ENCODE data around the gene KRT35. TPM values are rescaled to one million over a fixed set of nuclear protein-coding genes. Genes with fewer than 3 reads are reported as not detected.

The KRT35 gene
- total RNA-seq, 2 donors from 2014 or later = not detected

DNA sequence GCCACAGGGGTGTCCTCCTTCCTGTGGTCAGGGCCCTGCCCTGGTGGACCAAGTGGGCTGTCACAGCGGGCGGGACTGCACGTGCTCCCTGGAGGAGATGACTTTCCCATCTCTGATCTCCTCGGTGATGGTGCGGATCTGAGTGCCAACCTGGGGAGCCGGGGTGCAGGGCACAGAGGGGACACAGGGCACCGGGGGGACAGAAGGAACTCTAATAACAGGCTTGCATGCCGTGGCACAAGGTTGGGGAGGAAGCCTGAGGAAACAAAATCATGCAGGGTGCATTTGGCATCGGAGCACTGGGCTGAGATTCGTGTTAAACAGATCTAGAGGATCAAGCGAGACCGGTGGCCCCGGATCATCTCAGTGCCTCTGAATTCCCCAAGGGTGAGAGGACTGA is 5.4 kb upstream of the KRT35 start:
- H3K4me1 Mint-ChIP-seq = no peaks in the 10 kb centered on the region
- H3K27ac Mint-ChIP-seq = no peak overlapping the region
- no peak for ATAC-seq (replicated peaks)
- H3K27me3 Mint-ChIP-seq = no peaks in the 10 kb centered on the region
- H3K9me3 Mint-ChIP-seq = no peaks in the 10 kb centered on the region
- H3K36me3 Mint-ChIP-seq (ENCODE audit: low read depth) = no peaks in the 10 kb centered on the region
- no peak overlapping the region for H3K4me3 Mint-ChIP-seq

DNA sequence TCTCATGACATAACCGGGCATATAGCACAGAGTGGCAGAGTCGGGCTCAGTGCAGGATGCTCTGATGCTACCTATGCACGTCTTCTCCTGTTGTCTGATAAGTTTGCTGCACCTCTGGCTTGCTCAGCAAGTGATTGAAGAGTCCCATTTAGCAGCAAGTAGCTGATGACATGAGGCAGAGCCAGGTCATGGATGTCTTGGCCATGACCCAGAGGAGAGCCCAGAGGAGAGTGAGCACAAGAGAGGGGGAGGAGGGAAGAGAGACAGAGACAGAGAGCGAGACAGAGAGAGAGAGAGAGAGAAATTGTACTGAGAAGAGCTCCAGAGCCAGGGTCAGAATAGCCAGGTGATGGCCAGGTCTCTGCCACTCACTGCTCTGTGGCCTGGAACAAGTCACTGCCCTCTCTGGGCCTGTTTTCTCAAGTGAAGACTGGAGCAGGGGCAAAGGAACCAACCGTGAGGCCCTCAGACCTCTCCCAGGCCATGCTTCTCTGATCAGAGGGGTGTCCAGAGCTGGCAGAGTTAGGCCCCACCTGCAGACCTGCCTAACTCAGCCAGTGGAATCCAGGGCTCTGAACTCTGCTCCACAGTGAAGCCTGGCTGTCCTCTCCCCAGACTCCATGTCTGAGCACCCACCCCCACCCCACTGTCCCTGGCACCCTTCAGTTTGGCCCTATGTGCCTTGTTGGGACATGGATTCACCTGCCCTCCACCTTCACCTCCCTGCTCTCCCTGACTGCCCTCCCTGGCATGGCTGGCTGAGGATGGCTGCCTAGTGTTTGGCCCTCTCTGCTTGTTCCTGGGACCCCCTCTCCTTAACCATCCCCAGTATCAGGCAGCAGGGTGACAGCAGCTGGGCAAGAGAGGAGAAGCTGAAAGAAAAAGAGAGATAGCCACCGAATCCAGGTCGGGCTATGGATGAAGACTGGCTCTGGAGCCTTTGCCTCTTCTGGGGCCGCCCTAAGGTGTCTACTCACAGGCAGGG is 4.3 kb upstream of the KRT35 start:
- ATAC-seq (replicated peaks) = no peak
- no peaks in the 10 kb centered on the region for H3K36me3 Mint-ChIP-seq (ENCODE audit: low read depth)
- H3K27me3 Mint-ChIP-seq = no peaks in the 10 kb centered on the region
- H3K4me1 Mint-ChIP-seq = no peaks in the 10 kb centered on the region
- H3K4me3 Mint-ChIP-seq = no peak overlapping the region
- peak overlapping the region; percentile 26 for H3K27ac Mint-ChIP-seq
- no peaks in the 10 kb centered on the region for H3K9me3 Mint-ChIP-seq

DNA sequence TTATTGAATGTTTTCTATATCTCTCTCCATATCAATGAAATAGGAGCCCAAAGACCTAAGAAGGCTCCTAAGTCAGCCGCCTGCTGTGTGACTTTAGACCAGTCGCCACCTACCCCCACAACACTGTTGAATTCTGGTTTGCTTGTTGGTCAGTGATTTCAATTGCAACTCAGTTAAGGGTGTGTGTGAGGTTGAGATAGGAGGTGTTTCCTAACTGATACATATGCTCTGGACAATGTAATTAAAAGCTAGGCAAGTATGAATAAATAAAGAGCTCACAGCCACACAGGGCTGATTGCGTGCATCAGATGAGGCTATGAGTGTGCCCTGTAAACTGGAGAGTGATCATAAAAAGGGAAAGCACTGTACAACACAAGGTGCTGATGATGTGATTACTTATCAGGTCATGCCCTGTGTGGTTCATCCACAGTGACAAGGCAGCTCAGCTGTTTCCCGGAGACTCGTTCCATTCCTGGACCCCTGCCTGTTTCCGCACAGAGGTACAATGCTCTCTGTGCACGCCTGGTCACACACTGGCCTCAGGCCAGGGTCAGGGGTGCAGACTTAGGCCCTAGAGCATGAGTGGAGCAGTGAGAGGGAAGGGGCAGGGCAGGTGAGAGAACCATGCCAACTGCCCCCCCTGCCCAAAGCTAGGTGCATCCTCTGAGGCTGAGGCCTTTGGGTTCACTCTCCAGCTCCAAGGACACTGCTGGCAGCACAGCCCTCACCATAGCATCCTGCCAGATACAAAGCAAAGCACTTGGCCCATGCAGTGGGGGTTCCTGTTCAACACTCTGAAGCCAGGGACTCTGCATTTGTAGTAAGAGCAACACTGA is 3.3 kb upstream of the KRT35 start:
- H3K9me3 Mint-ChIP-seq = no peaks in the 10 kb centered on the region

DNA sequence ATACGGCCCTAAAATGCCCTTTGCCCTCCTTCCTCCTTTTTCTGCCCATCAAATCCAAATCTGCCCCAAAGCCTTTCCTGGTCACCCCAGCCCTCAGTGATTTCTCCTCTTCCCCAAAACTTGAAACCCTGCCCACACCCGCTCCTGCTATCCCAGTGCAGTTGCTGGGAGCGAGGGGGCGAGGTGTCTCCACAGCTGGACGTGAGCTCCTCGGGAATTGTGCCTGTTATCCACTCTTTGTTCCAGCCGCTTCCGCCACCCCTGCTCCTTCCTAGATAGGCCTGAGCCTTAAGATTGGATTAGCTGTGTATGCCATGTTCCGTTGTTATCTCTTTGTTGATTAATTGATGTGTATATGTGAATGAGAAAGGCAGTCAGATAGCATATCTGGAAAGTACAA is 2.6 kb upstream of the KRT35 start:
- Mint-ChIP-seq H3K4me1 (no peaks in the 10 kb centered on the region), H3K27ac (no peak overlapping the region), H3K36me3 (ENCODE audit: low read depth) (no peaks in the 10 kb centered on the region), H3K27me3 (no peaks in the 10 kb centered on the region), H3K9me3 (no peaks in the 10 kb centered on the region), H3K4me3 (no peak overlapping the region)
- no peak for ATAC-seq (replicated peaks)

More for the DNA sequence above, 3.3 kb upstream of the KRT35 start:
- H3K4me1 Mint-ChIP-seq = no peaks in the 10 kb centered on the region
- H3K27ac Mint-ChIP-seq = peak overlapping the region; percentile 26
- no peak for ATAC-seq (replicated peaks)
- H3K4me3 Mint-ChIP-seq = no peak overlapping the region
- no peaks in the 10 kb centered on the region for H3K27me3 Mint-ChIP-seq
- no peaks in the 10 kb centered on the region for H3K36me3 Mint-ChIP-seq (ENCODE audit: low read depth)

DNA sequence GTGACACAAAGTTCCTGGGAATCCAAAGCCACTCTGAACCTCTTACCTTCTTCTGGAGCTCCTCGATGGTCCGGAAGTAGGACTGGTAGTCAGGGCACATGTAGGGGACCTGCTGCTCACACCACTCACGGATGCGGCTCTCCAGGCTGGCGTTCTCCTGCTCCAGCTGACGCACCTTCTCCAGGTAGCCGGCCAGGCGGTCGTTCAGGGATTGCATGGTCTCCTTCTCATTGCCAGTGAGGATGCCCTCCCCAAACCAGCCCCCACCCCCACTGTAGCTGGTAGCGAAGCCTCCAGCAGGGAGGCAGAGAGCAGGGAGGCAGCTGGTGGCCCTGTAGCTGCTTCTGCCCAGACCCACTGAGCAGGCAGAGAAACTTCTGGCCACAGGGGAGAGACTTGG is 370 bp downstream of the KRT35 start:
- Mint-ChIP-seq H3K27ac (no peak overlapping the region), H3K9me3 (no peaks in the 10 kb centered on the region), H3K36me3 (ENCODE audit: low read depth) (no peaks in the 10 kb centered on the region), H3K4me1 (no peaks in the 10 kb centered on the region), H3K4me3 (no peak overlapping the region), H3K27me3 (no peaks in the 10 kb centered on the region)
- ATAC-seq (replicated peaks) = no peak

DNA sequence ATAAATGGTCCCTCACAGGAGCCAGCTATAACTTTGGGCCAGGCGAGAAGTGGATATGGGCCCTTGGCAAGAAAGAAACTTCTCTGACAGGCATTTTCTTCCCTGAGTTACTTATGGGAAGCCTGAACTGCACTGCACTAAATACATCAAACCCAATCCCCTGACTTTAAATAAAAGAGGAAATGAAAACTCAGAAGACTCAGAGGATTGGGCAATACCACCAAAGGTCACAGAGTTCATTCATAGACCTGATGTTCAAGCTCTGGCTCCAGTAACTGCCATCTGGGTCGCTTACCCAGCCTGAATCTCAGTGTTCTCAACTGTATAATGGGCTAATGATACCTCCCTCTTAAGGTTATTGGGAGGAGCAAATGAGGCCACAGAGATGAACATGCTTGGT is 815 bp downstream of the KRT35 start:
- Mint-ChIP-seq H3K4me1 (no peaks in the 10 kb centered on the region), H3K27ac (no peak overlapping the region), H3K9me3 (no peaks in the 10 kb centered on the region), H3K27me3 (no peaks in the 10 kb centered on the region), H3K4me3 (no peak overlapping the region), H3K36me3 (ENCODE audit: low read depth) (no peaks in the 10 kb centered on the region)
- ATAC-seq (replicated peaks) = no peak

DNA sequence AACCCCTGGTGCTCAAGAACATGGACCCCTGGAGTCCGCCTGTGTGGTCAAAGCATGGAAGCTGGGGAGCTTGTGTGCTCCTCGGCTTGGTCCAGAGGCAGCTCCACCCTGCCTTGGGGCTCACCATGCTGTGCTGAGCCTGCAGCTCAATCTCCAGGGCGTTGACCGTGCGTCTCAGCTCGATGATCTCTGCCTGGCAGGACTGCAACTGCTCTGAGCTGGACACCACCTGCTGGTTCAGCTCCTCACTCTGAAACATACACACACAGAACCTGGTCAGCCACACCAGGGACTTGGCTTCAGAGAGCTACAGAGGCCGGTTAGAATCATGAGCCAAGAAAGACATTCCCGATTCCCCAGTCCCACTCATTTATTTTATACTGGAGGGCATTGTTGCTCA is 2.7 kb downstream of the KRT35 start:
- no peak overlapping the region for H3K27ac Mint-ChIP-seq
- H3K27me3 Mint-ChIP-seq = no peaks in the 10 kb centered on the region
- no peaks in the 10 kb centered on the region for H3K4me1 Mint-ChIP-seq
- H3K9me3 Mint-ChIP-seq = no peaks in the 10 kb centered on the region
- no peak for ATAC-seq (replicated peaks)
- H3K36me3 Mint-ChIP-seq (ENCODE audit: low read depth) = no peaks in the 10 kb centered on the region
- H3K4me3 Mint-ChIP-seq = no peak overlapping the region

DNA sequence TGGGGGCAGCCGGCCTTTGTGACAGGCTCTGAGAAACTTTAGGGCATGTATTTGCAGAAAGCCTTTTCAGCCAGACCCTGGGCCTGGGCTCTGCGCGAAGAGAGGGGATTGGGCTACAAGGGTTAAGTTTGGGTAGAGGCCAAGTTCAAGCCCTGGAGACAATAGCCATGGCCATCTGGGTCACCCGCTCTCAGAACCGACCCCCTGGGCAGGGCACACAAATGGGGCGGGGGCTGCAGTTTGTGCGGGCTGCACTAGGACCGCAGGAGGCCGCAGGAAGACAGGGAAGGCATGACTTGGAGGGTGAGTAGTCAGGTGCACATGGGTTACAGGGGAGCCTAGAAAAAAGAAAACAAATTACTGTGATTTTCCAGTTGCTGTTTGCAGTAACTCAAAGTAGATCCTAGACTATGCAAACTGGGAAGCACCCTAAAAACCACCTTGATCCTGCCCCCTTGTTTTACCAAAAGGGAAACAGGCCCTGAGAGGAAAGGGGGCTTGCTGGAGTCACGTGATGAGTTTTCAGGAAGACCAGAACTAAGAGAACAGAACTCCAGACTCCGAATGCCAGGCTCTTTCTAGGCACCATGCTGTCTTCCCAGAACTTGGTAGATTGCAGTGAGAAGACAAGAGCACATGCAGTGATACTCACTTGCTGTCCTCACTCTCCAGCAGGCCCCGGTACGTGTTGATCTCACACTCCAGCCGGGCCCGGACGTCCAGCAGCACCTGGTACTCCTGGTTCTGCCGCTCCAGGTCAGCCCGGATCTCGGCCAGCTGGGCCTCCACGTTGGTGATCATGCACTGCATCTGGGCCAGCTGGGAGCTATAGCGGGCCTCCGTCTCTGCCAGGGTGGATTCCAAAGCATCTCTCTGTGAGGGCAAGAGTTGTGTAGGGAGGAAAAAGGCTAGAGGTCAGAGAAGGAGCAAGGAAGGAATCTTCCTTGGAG is 3.8 kb downstream of the KRT35 start:
- no peaks in the 10 kb centered on the region for H3K36me3 Mint-ChIP-seq (ENCODE audit: low read depth)
- H3K9me3 Mint-ChIP-seq = no peaks in the 10 kb centered on the region
- H3K27me3 Mint-ChIP-seq = no peaks in the 10 kb centered on the region
- no peaks in the 10 kb centered on the region for H3K4me1 Mint-ChIP-seq
- no peak overlapping the region for H3K4me3 Mint-ChIP-seq
- no peak overlapping the region for H3K27ac Mint-ChIP-seq
- no peak for ATAC-seq (replicated peaks)

DNA sequence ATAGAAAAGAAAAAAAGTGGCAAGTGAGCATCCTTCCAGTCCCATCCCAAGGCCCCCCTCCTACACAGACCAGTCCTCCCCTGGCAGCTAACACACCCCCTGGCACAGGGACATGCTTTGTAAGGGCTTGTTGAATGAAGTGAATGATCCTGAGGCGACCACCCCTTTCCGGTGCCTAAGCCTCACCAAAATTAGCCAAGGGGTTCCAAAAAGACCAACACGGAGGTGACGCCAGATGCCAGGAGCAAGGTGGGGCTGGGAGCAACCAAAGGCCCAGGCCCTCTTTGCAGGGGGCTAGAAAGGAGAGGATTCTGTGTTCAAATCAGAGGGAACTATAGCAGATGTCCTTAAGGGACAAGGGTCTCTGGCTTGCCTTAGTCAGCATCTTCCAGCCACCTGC is 5.5 kb downstream of the KRT35 start:
- H3K4me3 Mint-ChIP-seq = no peak overlapping the region
- no peak overlapping the region for H3K27ac Mint-ChIP-seq
- no peaks in the 10 kb centered on the region for H3K9me3 Mint-ChIP-seq
- H3K4me1 Mint-ChIP-seq = no peaks in the 10 kb centered on the region
- H3K27me3 Mint-ChIP-seq = no peaks in the 10 kb centered on the region
- H3K36me3 Mint-ChIP-seq (ENCODE audit: low read depth) = no peaks in the 10 kb centered on the region
- ATAC-seq (replicated peaks) = no peak

DNA sequence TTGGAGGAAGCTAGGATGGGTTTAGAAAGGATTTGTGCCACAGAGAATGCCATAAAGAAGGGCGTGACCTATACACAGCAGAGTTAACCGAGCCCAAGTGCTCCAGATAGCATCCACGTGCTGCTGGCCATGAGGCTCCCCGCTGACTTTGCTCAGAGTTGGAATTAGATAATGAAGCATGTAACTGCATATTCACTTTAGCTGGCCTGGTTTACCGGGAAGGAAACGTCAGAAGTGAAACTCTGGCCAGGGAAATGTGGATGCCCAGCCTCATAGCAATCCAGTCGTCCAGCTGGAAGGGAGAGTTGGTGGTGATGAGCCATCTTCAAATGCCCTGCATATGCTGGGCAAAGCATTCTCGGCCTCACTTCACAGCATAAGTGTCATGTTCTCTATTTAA is 6.1 kb downstream of the KRT35 start:
- ATAC-seq (replicated peaks) = no peak
- no peaks in the 10 kb centered on the region for H3K27me3 Mint-ChIP-seq
- no peak overlapping the region for H3K4me3 Mint-ChIP-seq
- H3K4me1 Mint-ChIP-seq = no peaks in the 10 kb centered on the region
- no peaks in the 10 kb centered on the region for H3K9me3 Mint-ChIP-seq
- H3K36me3 Mint-ChIP-seq (ENCODE audit: low read depth) = no peaks in the 10 kb centered on the region
- H3K27ac Mint-ChIP-seq = no peak overlapping the region

DNA sequence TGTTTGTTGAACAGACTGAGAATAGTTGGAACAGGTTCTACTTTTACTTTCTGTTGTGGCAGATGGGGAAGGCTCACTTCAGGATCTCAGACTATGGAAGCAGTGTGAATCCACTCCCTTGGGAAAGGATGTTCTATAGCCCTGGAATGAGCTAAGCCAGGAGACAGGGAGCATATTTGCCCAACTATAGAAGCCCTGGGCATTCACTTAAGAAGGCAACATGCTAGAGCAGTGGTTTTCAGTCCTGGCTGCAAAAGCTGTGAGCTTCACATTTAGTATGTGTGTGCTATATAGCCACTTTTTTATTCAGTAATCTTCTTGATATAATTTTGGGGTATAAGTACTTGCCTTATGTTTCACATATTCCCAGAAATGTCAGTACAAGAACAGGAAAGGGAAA is 12.6 kb downstream of the KRT35 start:
- Mint-ChIP-seq H3K4me1 (no peaks in the 10 kb centered on the region), H3K27me3 (no peaks in the 10 kb centered on the region), H3K9me3 (peaks cover 4% of the 10 kb centered on the region), H3K4me3 (no peak overlapping the region), H3K27ac (no peak overlapping the region), H3K36me3 (ENCODE audit: low read depth) (no peaks in the 10 kb centered on the region)
- ATAC-seq (replicated peaks) = no peak

DNA sequence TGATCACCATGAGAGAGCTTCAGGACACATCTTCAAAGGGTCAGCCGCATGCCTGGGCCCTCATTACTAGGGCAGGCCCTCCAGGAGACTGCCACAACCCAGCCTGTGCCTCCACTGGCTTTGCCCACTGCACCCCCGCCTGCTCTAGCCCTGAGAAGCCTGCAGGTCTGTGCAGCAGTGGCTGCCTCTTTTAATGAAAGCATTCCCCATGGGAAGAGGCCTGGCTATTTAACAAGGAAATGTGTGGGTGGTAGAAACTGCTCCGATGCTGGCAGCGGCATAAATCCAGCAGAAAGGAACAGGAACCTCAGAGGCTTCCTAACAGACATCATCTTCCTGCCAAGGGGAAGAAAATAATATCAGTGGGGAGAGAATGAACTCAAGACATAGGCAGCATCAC is 13.4 kb downstream of the KRT35 start:
- ATAC-seq (replicated peaks) = no peak
- Mint-ChIP-seq H3K4me1 (no peaks in the 10 kb centered on the region), H3K27me3 (no peaks in the 10 kb centered on the region), H3K4me3 (no peak overlapping the region), H3K9me3 (peaks cover 4% of the 10 kb centered on the region), H3K27ac (no peak overlapping the region), H3K36me3 (ENCODE audit: low read depth) (no peaks in the 10 kb centered on the region)

DNA sequence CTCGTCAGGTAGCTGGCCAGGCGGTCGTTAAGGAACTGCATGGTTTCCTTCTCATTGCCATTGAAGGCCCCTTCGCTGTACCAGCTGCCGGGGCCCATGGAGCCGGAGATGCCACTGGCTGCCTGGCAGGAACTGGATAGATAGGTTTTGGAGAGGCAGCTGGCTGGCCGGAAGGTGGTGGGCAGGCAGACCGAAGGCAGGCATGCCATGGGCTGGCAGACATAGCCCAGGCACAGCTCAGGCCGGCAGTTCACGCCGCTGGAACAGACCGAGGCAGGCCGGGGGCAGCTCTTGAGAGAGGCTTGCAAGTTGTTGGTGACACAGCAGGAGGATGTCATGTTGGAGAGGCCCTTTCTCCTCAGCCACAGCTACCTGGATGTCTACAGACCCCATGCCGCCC is 14.0 kb downstream of the KRT35 start, which contains the start of gene KRT32:
TSS of gene KRT32 (minus strand) at position 399 of the 400 bp plus-strand sequence. CDS start at position 338, 61 bp downstream.
- no peak for ATAC-seq (replicated peaks)

DNA sequence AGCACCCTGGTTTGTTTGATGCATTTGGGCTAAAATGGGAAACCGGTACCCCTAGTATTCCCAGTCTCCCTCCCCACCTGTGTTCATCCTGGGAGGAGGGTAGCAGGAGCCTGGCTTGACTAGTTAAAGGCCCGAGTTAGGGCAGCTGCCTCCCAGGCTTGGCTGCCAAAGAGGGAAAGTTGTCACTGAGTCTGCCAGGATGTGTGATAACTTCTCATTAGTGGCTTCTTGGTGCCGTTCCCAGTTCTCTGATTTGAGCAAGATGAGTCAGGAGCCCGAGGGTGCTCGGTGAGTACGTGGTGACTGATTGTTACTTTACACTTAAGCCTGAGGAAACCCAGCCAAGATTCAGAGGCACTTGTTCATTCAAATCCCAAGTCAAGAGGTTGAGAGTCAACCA is 16.3 kb downstream of the KRT35 start:
- no peaks in the 10 kb centered on the region for H3K27me3 Mint-ChIP-seq
- no peaks in the 10 kb centered on the region for H3K36me3 Mint-ChIP-seq (ENCODE audit: low read depth)
- no peak overlapping the region for H3K4me3 Mint-ChIP-seq
- H3K4me1 Mint-ChIP-seq = no peaks in the 10 kb centered on the region
- peaks cover 4% of the 10 kb centered on the region for H3K9me3 Mint-ChIP-seq
- H3K27ac Mint-ChIP-seq = no peak overlapping the region
- peak; percentile 37 for ATAC-seq (replicated peaks)

More for the DNA sequence above, 14.0 kb downstream of the KRT35 start, which contains the start of gene KRT32:
- Mint-ChIP-seq H3K27ac (no peak within 1 kb of the TSS), H3K4me1 (no peaks in the 10 kb centered on the region), H3K4me3 (no peak within 1 kb of the TSS), H3K27me3 (no peaks in the 10 kb centered on the region), H3K36me3 (ENCODE audit: low read depth) (no peaks in the 10 kb centered on the region), H3K9me3 (peaks cover 4% of the 10 kb centered on the region)

Measured in activated T-helper 17 cell treated with anti-CD3 and anti-CD28 coated beads, Interleukin-2, amount 50 U/mL, for 72 hours (primary cell).